GM18520 (cell line): ENCODE measurements around the gene CACNG6.
"Not testable (repeated sequence)": the region's sequence is repeated elsewhere in the genome, so short reads cannot be mapped to it uniquely, and the experiment has no call there.

Experiments
- ATAC-seq: cut with Tn5 transposase; IDR thresholded peaks from one replicate; pipeline ENCODE4 v1.9.1; 2021; ENCODE audit not compliant: unreplicated experiment

CACNG6 gene

GRCh38 chr19:53991224-53992113, at the start of gene CACNG6:
TSS of gene CACNG6 (plus strand) at chr19:53991637. CDS start at chr19:53992878, 1,241 bp downstream.
- no peak for ATAC-seq

GRCh38 chr19:53942001-53942786, 49.2 kb upstream of the CACNG6 start:
- ATAC-seq, result no peak

DNA sequence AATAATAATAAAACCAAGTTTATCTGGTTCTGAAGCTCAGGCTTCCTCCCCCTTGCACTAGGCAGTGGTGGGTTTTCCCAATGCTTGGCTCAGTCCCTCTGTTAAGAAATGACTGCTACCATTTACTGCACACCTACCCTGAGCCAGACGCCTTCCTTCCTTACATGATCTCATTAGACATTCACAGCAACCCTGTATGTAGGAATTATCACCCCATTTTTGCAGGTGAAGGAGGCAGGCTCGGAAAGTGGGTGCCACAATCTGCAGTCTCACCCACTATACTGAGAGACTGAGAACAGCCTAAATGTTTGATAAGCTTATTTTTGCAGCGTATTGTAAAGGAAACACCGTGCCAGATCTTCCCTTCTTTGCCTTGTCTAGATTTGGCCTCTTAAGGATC, 47.0 kb upstream of the CACNG6 start:
- no peak for ATAC-seq

GRCh38 chr19:53944933-53945332, 46.5 kb upstream of the CACNG6 start:
- no peak for ATAC-seq

DNA sequence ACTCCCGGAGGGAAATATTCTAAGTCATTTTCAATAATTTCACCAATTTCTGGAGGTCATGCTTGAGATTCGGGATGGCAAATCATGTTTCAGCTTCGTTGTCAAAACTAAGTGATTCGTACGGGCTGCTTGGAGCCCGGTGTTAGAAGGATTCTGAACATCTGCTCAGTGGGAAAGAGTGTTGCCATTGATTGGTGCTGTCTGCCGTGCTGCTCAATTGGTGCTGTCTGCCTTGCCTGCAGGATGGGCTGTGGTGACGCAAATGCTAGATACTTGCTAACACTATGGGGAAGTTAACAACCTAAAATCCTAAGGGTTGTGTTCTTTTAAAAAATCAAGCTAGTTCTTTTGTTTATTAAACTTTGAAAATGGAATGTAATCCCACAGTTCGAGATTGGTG, 46.0 kb upstream of the CACNG6 start:
- no peak for ATAC-seq

GRCh38 chr19:53945998-53946397, 45.4 kb upstream of the CACNG6 start:
- ATAC-seq, result no peak

DNA sequence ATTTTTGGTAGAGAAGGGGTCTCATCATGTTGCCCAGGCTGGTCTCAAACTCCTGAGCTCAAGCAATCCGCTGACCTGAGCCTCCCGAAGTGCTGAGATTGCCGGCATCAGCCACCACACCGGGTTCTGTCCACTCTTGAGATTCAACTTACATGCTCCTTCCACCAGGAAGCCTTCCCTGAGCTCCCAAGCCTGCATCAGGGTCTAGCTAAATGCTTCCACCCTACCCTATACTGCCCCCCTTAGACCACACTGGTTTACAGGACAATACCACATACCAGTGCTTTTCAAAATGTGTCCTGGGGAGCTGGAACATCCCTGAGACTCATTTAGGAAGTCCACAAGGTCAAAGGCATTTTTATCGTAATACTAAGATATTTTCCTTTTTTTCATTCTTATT, 43.8 kb upstream of the CACNG6 start:
- no peak for ATAC-seq

- not testable (repeated sequence) for ATAC-seq
These were observed 42.8 kb upstream of the CACNG6 start for GRCh38 chr19:53948611-53949010.

DNA sequence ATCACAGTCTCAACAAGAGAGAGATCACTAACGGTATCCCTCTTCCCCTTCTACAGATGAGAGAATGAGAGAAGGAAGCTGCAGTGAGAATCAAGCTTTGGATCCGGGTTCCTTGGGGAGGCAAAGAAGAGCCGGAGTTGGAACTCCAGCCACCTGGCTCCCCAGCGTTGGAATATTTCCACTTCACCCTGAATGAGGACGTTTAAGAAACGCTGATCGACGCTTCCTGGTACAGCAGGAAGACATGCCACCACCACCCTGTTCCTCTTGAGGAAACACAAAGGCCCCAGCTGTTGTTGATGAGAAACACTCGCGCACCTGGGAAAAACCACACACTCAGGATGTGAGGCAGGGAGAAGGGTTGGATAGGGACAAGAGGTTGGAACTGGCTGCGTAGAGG, 40.0 kb upstream of the CACNG6 start:
- no peak for ATAC-seq

DNA sequence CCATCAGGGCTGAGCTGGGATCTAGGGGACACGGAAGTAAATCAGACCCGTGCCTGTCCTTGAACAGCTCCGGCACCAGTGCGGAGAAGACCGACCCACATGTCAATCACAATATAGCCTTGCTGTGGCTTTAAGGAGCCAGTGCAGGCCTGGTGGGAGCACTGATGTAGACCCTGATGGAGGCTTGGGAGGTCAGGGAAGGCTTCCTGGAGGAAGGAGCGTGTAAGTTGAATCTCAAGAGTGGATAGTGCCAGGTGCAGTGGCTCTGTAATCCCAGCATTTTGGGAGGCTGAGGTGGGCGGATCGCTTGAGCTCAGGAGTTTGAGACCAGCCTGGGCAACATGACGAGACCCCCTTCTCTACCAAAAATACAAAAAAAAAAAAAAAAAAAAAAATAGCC, 39.5 kb upstream of the CACNG6 start:
- ATAC-seq, result no peak

DNA sequence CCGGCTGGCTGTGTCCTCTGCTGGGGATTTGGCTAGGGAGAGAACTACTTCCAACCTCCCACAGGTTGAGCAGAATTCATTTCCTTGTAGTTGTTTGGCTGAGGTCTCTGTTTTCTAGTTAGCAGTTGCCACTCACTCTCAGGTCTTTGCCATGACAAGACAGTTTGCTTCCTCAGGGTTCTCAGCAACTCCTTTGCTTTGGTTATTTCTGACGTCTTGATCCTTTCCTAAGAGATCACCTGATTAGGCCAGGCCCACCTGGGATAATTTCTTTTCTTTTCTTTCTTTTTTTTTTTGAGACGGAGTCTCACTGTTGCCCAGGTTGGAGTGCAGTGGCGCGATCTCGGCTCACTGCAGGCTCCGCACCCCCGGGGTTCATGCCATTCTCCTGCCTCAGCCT, 38.1 kb upstream of the CACNG6 start:
- no peak for ATAC-seq

DNA sequence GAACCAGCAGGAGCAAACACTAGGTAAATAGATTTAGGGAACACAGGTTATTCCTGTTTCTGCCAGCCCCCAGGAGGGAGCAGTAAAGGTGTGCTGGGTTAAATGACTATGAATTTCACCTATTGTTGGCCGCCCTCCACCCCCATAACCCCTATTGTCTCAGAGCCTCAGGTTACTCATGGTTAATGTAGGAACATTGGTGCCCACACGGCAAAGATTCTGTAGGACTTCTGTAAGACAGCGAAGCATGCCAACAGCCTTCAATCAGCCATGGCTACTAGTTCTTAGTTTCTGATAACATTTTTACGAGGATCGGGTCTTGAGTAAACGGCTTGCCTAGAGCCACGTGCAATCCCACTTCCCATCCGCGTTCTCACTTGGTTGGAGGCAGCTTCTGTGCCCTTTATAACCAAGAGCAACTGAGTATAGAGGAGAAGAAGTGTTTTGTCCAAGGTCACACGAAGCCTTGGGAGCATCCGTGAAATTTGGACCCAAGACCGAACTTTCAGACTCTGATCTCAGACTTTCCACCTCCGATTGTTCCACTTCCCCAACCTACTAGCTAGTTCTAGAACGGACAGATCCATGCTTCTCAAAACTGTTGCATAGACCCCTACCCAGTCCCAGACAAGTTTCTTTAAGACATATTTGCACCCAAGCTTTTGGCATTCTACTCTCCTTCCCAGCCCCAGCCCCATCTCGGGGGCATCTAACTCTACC, 33.8 kb upstream of the CACNG6 start:
- no peak for ATAC-seq

DNA sequence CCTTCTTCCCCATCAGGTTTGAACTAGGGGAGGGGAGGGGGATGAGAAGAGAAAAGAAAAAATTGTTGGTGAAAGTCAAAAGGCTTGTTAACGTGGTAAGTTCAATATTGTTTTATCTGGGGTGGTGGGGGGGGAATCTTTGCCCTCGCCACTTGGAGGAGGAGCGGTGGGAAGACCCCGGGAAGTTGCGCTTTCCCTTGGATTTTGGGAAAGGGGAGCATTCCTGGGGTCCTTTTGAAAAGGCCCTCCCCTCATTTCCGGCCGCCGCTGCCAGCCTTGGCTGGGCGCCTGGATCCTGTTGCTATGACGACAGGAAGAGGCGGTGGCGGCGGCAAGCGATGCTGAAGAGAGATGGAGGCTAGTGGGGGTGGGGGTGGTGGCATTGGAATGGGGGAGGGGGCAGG, 33.3 kb upstream of the CACNG6 start:
- no peak for ATAC-seq

GRCh38 chr19:53958823-53959757, 32.3 kb upstream of the CACNG6 start:
- ATAC-seq, result no peak

DNA sequence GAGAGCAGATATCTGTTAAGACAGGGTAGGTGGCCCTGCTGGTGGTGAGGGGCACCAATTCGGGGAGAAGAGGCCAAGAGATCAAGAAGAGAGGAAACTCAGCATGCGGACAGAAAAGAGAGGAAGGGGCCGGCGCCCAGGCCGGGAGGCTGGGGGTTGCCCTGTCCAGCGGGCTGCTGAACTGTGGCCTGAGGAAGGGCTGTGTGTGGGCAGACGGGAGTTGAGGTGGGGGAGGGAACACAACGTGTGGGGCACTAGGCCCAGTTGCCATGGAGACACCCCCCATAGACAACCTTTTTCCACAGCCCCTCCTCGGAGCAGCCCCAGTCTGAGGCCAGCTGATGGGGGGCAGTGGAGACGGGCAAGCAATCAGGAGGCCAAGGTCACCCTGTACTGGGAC, 31.2 kb upstream of the CACNG6 start:
- no peak for ATAC-seq

- ATAC-seq, result no peak
These were observed 30.6 kb upstream of the CACNG6 start for GRCh38 chr19:53960886-53961285.

- ATAC-seq, result no peak
These were observed 29.7 kb upstream of the CACNG6 start for GRCh38 chr19:53961523-53962356.

- no peak for ATAC-seq
These were observed 28.5 kb upstream of the CACNG6 start, which contains the start of gene CACNG8 for GRCh38 chr19:53962887-53963431. TSS of gene CACNG8 (plus strand) at chr19:53962937.

- no peak for ATAC-seq
These were observed 26.3 kb upstream of the CACNG6 start for GRCh38 chr19:53965091-53965490.
